AG10803 (cell line): ENCODE measurements around the gene PXMP4.

ENCODE experiments used
- DNase-seq: peaks from one replicate; pipeline ENCODE4 v3.0.0; 2010; ENCODE audit warnings: low read depth
- H3K4me3 ChIP-seq: 2 replicates; pipeline ENCODE4 v1.5.1; 2011; ENCODE audit warnings: mild to moderate bottlenecking, low read length, control low read depth
- TF ChIP-seq, protein P1 (sequence below): conservative IDR thresholded peaks from 2 replicates; pipeline ENCODE4 v1.5.1; 2011; ENCODE audit warnings: mild to moderate bottlenecking, low read length, control low read depth, inconsistent platforms

The PXMP4 gene

GRCh38 chr20:33666293-33667244 lies 53.5 kb downstream of the PXMP4 start, which contains the start of gene ACTL10:
TSS of gene ACTL10 (plus strand) at chr20:33666943. CDS start at chr20:33667498, 555 bp downstream.
- TF ChIP-seq, protein P1, sequence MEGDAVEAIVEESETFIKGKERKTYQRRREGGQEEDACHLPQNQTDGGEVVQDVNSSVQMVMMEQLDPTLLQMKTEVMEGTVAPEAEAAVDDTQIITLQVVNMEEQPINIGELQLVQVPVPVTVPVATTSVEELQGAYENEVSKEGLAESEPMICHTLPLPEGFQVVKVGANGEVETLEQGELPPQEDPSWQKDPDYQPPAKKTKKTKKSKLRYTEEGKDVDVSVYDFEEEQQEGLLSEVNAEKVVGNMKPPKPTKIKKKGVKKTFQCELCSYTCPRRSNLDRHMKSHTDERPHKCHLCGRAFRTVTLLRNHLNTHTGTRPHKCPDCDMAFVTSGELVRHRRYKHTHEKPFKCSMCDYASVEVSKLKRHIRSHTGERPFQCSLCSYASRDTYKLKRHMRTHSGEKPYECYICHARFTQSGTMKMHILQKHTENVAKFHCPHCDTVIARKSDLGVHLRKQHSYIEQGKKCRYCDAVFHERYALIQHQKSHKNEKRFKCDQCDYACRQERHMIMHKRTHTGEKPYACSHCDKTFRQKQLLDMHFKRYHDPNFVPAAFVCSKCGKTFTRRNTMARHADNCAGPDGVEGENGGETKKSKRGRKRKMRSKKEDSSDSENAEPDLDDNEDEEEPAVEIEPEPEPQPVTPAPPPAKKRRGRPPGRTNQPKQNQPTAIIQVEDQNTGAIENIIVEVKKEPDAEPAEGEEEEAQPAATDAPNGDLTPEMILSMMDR: peak; percentile 43

DNA sequence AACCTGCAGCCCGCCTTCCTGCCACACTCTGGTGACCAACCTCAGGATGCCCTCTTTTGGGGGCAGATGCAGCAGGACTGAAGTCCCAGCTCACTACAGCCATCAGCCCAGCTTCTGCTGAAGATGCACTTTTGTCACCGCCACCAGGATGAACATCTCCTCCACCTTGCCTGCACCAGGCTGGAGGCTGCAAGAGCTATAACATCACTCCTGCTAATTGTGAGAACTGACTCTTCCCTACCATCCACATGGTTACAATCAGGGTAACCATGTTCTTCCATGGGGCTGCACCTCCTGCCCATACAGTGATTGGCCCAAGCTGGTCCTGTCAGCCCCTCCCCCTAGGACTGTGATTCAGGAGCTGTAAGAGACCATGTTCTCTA lies 55.4 kb downstream of the PXMP4 start:
- no peak for DNase-seq
- TF ChIP-seq, protein P1: no peak
- H3K4me3 ChIP-seq: no peak overlapping the region

More at GRCh38 chr20:33666293-33667244, 53.5 kb downstream of the PXMP4 start, which contains the start of gene ACTL10:
- H3K4me3 ChIP-seq: peak within 1 kb of the TSS; percentile 47
- DNase-seq: peak; percentile 95

DNA sequence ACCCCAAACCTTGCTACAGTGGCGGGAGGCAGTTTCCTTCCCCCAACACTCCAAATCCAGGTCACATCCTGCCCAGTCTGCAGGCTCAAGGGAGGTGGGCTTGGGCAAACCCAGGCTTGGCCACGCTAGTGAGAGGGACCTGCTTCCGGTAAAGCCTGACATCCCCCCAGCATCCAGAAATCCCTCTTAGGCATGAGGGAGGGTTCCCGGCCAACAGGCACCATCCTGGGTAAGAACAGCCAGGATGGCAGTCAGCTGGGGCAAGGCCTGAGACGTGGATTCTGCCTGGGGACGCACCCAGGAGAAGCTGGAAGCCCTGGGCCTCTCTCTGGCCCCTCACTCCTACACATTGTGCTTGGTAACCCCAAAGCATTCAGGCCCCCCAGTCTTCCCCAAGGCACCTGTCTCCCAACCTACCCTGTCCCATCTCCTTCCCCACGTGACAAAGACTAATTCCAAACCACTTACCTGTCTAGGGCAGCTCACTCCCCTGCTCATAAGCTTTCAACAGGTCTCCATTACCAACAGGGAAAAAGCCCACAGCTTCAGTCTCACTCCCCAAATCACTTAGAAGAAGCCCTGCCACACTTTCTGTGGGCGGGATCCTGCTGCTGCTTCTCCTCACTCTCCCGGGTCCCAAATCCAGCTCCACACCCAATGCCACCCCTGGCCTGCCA lies 55.9 kb downstream of the PXMP4 start:
- TF ChIP-seq, protein P1: no peak
- DNase-seq: no peak

GRCh38 chr20:33663161-33664084 lies 56.7 kb downstream of the PXMP4 start:
- DNase-seq: peak; percentile 71
- TF ChIP-seq, protein P1: no peak
- H3K4me3 ChIP-seq: peak overlapping the region; percentile 80

More for the DNA sequence above, 55.9 kb downstream of the PXMP4 start:
- peak overlapping the region; percentile 80 for H3K4me3 ChIP-seq

GRCh38 chr20:33662172-33662571 lies 57.9 kb downstream of the PXMP4 start, which contains the start of gene C20orf144:
TSS of gene C20orf144 (plus strand) at chr20:33662327. CDS start at chr20:33662346, 19 bp downstream.
- no peak for DNase-seq
- TF ChIP-seq, protein P1: no peak
- peak within 1 kb of the TSS; percentile 80 for H3K4me3 ChIP-seq

- TF ChIP-seq, protein P1: no peak
- H3K4me3 ChIP-seq: no peak overlapping the region
- DNase-seq: no peak
These were observed 59.4 kb downstream of the PXMP4 start for GRCh38 chr20:33660685-33661058.
